ENCODE results near the gene PIK3R4.

PIK3R4 gene

DNA sequence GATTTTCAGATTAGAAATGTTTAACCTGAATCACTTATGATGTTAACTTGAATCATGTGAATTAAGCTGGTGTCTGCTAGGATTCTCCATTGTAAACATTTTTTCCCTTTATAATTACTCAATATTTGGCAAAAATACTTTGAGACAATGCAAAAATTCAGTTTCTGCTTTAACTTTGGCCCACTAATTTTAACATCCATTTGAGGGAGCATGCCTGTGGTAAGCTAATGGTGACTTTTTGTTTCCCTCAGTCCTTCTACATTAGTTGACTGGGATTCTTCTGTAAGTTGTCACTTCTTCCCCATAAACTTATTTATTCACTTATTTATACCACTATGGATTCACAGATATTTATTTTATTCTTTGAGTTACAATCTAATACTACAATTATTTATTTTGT is 59.3 kb downstream of the PIK3R4 start:
- DNase-seq: no peak

DNA sequence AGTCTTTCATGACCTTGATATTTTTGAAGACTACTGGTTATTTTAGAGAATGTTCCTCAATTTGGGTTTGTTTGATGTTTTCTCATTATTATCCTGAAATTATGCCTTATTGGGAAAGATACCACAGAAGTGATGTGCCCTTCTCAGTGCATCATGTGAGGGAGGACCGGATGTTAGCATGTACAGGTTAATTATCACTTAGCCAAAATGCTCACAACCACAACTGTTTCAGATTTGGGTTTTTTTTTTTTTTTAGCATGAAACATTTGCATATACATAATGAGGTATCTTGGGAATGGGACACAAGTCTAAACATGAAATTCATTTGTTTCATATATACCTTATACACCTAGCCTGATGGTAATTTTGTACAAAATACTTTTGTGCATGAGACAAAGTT is 59.8 kb downstream of the PIK3R4 start:
- no peak for DNase-seq

DNA sequence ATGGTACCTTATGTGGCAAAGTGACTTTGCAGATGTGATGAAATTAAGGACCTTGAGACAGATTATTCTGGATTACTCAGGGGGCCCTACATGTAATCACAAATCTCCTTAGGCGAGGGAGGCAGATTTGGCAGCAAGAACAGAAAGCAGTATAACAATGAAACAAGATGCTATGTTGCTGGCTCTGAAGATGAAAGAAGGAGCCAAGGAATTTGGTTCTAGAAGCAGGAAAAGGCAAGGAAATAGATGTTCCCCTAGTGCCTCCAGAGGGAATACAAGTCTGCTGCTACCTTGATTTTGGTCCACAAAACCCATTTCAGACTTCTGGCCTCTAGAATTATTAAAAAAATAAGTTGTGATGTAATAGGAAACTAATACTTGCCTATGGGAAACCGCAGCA is 64.5 kb downstream of the PIK3R4 start:
- no peak for DNase-seq

DNA sequence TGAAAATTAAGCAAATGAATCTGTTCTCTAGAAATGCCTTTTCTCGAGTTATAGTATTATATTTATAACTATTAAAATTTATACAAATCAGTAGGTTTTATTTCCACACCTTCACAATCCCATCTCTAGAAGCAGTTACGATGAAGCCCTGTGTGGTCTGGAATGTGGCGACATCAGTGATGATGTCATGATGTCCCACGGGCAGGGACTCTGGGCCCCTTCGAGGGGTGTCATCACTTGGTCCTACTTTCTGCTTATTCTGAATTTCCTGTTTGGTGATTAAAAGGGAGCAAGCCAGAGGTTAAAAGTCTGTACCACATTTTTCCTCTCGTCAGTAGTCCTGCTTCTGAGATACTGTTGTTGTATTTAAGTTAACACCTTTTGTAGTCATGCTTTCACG is 67.4 kb downstream of the PIK3R4 start:
- no peak for DNase-seq

DNA sequence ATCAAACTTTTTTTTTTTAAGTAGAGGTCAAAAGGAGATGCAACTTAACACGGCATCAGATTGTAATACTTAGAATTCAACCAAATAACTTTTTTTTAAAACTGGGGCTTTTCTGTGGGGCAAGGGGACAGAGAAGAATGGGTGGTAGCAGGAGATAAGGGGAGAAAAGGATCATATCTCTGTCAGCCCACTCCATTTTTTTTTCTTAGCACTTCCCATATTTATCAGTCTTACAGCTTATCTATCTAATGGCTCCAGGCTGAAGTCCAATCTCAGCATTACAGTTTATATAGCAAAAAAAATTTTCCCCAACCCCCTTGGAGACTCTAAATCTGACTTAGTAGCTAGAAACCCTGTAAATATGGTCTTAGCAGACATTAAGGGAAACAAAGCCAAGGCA is 69.3 kb downstream of the PIK3R4 start:
- DNase-seq: no peak

DNA sequence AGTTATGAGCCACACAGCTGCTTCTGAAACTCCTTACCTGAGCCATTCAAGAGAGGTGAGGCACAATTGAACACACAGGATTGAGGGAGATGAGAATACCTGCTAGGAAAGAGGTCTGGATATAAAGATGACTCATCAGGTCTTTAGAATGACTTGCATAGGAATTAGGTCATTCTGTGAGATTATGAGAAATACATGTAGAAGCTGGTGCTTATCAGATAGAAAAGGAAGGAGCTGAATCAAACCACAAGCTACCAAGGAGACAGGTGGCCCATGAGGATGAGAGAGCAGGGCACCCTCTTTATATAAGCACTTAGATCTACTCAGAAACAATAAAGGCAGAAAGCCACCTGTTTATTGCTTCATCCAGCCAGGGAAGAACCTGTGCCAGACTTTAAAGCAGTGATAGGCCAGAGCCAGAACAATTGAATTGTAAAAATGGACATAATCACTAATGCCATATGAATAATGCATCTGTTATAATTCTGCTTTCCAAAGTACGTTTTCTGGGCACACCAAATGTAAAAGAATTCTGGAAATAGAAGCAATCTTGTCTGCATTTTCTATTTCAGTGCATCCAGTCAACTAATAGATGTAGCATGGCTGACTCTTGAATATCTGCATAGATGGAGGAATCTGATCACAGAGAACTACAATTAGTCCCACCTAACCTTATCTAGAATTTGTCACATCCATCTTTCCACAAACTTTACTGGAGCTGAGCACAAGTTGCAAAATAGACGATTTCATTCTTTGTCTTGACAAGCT is 74.9 kb downstream of the PIK3R4 start:
- DNase-seq: no peak

DNA sequence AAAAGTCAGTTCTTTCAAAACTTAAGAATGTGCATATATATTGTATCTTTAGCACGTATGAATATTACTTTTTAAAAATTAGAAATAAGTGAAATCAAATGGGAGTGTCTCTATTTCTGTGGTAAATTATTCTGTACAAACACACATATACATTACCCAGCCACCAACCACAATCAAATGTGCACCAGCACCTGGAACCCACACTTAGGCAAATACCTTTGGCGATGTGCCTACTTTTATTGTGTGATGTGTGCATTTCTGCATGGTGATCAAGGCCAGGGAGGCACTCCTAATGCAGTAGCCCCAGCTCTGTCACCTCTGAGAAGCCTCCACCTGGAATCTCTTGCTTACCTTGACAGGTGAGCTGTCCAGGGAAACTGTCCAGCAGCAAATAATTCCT is 76.9 kb downstream of the PIK3R4 start:
- DNase-seq: no peak

DNA sequence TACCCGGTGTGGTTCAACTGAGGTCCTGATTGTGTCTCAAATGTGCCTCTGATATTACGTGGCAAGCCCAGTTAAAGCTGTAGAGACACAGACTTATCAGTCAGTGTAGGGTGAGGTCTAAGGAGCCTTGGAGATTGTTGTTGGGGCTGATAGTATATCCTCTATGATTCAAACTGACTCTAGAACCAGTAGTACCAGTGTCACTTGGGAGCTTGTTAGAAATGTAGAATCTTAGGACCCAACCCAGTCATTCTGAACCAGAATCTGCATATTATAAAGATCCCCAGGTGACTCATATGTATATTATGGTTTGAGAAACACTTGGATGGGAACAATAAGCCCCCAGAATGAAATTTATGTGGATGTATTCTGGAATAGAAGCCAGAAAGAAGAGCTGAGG is 83.5 kb downstream of the PIK3R4 start:
- DNase-seq: no peak

DNA sequence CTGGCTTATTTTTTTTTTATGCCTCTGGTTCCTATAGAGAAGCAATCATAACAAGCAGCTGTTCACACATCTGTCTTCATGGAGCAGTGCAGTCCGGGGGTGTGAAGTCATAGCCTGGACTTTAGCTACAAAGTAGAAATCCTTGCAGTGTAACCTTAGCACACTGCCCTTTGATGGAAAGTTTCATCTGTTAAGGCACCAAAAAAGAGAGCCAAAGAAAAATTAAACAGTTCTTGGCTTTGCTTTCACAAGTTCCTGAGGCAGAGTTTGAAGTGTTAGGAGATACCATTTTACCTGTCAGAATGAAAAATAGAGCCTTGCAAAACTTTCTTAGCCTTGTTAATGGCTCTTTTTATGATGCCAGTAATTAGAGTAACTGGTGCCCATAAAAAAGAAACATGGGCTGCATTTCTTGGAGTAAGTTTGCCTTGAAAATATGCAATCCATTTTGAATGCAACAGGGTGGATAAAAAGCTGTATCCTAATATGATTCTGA is 84.1 kb downstream of the PIK3R4 start:
- no peak for DNase-seq

DNA sequence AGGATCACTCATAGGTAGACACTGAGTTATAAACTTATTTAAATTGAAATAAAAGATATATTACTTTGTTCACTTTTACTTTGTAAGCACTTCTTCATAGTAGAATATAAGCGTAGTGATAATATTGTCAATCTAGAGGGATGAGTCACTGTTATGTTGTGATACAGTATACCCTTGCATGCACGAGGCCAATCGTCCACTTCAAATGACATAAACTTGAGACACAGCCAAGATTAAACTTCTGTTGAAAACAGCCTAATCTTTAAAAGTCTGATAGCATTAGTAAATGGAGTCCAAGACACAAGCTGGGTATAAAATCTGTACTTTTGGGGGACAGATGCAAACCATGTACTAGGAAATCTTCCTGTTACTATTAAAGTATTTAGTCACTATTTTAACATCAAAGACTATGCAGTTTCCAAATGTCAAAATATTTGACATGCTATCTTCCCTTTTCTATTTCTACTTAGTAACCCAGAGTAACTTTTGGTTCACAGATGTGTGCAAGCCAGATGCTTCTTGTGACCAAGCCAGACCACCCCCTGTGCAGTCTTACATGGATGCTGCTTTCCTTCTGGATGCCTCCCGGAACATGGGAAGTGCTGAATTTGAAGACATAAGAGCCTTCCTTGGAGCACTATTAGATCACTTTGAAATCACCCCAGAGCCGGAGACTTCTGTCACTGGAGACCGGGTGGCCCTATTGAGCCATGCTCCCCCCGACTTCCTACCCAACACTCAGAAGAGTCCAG is 85.3 kb downstream of the PIK3R4 start:
- no peak for DNase-seq

DNA sequence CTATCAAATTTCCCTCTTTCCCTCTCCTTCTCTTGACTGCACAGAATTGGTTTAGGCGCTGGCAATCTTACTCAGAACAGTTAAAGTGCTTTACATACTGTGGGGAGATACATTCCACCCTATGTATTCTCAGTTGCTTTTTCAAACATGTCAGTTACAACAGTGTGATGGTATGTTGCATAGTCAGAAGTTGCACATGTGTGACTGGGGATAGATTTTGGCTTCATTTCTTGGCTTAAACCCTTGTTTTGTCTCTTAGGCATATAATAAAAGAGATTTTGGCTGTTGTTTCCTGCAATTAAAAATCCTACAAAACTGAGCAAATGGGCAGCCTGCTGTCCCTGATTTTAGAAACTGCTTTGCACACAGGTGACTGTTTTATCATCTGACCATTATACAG is 86.7 kb downstream of the PIK3R4 start:
- no peak for DNase-seq

DNA sequence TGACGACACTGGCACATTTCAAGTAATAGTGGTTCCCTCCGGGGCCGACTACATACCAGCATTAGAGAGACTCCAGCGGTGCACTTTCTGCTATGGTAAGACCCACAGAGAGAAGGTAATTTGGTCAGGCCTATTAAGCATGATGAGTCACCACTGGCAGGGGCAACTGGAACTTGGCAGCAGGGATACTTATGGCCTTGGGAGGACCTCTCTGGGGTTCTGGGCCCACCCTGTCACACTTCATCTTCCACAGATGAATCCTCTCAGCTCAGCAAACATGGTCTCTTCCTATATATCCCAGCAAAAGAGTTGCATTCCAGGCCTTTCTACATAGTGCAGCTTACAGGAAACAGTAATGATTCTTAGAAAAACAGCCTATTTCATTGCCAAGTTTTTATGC is 88.0 kb downstream of the PIK3R4 start:
- no peak for DNase-seq

DNA sequence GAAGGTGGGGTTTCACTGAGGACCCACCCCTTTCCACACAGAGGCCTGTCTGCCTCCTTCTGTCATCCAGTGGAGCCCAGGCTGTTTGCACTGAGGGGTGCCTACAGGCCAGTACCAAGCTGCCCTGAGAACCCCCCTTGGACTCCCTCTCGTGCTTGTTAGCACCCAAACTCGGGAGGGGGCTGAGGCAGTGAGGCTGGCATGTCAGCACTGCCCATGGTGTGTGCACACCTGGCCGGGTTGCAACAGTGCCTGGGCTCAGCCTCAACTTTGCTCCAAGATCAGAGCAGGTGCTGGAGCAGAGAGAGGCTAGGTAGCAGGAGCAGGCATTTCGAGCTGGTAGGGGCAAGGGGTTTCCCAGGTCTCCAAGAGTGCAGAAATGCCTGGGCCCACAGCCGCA is 90.0 kb downstream of the PIK3R4 start:
- DNase-seq: no peak

DNA sequence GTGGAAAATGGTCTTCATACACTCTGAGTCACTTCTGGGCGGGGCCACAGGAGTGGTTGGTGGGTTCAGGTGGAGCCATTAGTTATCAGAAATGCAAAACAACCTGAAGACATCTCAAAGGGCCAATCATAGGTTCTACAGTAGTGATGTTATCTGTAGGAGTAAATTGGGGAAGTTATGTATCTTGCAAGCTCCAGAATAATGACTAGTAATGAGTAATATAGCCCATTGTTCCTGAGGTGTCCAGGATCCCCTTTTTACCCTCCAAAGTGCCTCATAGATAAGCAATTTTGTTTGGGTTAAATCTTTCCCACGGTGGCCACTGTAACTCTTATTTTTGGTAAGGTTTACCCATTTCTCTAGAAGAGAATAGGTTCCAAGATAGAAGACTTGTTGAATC is 91.7 kb downstream of the PIK3R4 start:
- no peak for DNase-seq

DNA sequence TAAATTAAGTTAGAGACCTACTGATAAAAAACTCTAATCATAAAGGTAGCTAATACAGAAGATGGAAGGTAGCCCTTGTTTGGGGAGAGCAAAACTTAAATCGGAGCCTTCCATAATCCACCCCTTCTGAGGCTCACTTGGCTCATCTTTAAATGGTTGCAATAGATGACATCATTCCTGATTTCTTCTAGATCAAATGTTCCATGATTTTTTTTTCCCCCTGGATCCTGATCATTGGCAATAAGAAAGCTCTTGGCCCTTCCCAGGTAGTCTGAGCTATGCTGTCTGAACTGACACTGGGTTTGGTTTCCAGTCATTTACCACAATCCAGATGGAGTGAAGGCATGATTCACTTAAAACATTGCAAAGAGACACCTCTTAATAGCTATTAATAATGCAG is 92.5 kb downstream of the PIK3R4 start:
- DNase-seq: no peak

DNA sequence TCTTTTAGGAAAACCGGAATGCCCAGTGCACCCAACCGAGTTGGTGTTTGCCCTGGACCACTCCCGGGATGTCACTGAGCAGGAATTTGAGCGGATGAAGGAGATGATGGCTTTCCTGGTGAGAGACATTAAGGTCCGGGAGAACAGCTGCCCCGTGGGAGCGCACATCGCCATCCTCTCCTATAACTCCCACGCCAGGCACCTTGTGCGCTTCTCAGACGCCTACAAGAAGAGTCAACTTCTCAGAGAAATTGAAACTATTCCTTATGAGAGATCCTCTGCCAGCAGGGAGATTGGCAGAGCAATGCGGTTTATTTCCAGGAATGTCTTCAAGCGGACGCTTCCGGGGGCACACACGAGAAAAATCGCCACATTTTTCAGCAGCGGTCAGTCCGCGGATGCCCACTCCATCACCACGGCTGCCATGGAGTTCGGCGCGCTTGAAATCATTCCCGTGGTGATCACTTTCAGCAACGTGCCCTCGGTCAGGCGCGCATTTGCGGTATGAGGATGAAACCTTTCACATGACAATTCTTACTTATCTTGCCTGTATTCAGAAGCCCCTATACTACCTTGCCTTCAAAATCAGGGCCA is 97.5 kb downstream of the PIK3R4 start:
- DNase-seq: no peak

DNA sequence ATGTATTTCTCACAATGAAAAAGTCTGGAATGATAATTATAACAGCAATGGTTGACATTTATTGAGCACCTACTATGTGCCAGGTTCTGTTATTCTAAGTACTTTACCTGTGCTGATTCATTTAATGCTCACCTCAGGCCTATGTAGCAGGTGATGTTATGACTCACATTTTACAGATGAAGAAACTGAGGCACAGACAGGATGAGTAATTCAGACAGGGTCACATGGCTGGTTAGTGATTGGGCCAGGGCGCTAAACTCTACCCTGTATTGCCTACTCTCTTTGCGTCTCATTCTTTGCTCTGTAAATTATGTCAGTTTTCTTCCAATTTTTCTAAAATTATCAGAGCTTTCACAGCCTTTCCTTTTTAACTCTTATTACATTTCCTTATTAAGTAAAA is 98.3 kb downstream of the PIK3R4 start:
- DNase-seq: no peak

DNA sequence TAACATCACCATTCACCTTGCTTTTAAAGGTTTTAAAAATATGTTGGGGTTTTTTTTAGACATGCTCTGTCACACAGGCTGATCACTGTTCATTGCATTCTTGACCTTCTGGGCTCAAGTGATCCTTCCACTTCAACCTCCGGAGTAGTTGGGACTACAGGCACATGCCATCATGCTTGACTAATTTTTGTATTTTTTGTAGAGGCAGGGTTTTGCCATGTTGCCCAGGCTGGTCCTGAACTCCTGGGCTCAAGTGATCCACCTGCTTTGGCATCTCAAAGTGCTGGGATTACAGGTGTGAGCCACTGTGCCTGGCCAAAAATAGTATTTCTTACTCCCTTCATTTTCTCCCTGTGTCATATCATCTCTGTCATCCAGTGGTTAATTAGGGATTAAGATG is 101.4 kb downstream of the PIK3R4 start:
- no peak for DNase-seq

DNA sequence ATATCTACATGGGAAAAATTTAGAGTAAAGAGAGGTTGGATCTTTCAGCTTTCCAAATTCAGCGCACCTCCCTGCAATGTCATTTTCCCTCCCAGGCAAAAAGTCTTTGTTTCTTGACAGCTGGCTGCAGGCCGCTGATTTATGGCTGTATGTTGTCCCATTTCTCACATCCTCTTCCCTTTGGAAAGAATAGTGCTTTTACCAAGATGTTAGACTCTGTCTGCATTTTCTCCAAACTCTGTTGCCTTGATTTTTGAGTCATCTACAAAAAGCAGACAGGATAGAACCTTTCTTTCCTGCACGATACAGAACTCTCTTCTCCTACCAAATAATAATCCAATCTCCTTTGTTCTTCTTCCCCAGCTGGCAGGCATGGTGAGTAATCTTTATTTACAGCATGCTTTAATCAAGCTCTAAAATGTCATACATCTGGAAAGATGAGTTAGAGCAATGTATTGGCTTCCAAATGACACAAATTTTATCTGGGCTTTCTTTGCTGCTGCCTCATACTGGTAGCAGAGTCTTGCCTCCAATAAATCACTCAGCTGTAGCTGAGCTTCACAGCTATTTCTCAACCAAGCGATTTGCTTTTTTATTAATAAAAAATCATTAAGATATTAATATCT is 101.9 kb downstream of the PIK3R4 start:
- no peak for DNase-seq

DNA sequence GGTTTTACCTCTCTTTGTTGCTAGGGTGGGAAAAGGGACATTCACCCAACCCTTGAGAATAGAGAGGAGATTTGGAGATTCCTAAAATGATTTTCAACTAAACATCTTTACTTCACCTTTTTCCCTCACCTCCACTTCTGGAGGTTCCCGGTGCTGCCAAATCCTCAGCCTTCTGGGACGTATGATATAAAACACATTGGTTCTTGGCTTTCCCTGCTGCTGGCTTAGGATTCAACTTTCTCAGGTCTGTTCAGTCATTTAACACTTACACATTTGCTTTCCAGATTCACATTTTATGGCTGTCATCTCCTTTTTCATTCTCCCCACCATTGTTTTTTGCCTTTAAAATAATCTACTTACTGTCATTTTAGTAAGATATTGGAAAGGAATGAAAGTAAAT is 106.6 kb downstream of the PIK3R4 start:
- DNase-seq: no peak

DNA sequence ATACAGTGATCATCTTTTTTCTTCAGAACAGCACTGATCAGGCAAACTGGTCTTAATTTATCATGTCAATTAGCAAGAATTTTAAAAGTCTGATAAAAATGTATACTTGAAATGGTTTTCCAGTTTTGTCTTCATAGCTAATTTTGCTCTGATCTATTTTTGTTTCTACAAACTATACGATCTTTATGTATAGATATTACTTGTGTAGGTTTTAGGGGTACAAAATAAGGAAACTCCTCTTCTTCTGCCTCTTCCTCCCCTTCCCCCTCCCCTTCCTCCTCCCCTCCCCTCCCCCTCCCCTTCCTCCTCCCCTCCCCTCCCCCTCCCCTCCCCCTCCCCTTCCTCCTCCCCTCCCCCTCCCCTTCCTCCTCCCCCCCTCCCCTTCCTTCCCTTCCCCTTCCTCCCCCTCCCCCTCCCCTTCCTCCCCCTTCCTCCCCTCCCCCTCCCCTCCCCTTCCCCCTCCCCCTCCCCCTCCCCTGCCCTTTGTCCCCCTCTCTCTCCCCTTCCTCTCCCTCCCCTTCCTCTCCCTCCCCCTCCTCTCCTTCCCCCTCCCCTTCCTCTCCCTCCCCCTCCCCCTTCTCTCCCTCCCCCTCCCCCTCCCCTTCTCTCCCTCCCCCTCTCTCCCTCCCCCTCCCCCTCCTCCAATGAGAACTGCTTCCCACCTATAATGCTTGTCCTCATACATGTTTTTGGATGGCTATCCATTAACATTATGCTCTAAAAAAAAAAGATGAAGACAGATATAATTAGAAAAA is 110.0 kb downstream of the PIK3R4 start:
- no peak for DNase-seq

DNA sequence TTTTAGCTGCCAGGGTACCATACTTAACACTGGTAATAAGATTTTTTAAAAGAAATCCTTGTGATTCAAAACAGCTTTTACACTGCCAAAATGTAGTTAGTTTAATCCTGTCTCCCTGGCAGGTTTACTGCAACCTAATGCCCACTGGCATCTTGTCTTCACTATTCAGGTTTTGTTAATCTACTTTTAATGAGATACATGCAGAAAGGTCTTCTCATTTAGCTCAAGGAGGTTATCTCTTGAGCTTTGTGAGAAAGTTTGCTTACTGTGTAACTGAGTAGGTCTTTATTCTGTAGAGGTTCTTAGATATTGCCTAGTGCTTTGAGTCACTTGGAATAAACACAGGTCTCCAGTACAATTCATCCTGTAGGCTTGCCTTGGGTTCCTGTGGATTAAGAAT is 110.7 kb downstream of the PIK3R4 start:
- DNase-seq: no peak

DNA sequence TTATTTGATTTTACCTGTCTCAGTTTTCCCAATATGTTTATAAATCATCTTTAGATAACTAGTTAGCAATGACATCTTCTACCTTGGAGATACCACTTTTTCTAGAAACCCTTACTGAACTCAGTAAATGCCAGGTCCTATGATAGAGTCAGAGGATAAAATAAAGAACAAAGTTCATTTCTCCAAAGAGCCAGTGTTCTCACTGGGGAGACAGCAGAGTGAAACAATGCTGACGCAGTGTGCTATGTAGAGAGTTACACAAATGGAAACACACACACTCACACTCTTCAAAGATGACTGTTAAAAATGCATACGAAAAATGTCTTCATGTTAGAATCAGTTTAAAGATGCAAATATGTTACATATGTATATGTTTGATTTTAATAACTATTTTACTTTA is 111.3 kb downstream of the PIK3R4 start:
- DNase-seq: no peak
